Sigmoid colon (tissue), 7 donors: Measurements from ENCODE around the gene SPATA2L. TPM values are rescaled to one million over a fixed set of nuclear protein-coding genes. Genes with fewer than 3 reads are reported as not detected.

Source experiments
- DNase-seq: peaks from one replicate; pipeline ENCODE4 v3.0.0-alpha.2; 2019
- H3K27ac ChIP-seq, 4 donors: fragments of 200-600 bp; sonication (generic); one replicate each; pipeline ENCODE4 v1.5.1; 2016 to 2019; ENCODE audit warnings: mild to moderate bottlenecking in 1 of 4
- H3K27me3 ChIP-seq, 3 donors: fragments of 200-600 bp; sonication (generic); one replicate each; pipeline ENCODE4 v1.5.1; 2019; ENCODE audit warnings: mild to moderate bottlenecking in 1 of 3
- H3K36me3 ChIP-seq, 4 donors: fragments of 200-600 bp; sonication (generic); one replicate each; pipeline ENCODE4 v1.5.1; 2016 to 2019
- H3K4me1 ChIP-seq, 4 donors: fragments of 200-600 bp; sonication (generic); one replicate each; pipeline ENCODE4 v1.5.1; 2017 to 2019
- H3K4me3 ChIP-seq, 4 donors: fragments of 200-600 bp; sonication (generic); one replicate each; pipeline ENCODE4 v1.5.1; 2017 to 2019; ENCODE audit warnings: mild to moderate bottlenecking in 2 of 4, moderate library complexity in 1 of 4
- H3K9me3 ChIP-seq, 4 donors: fragments of 200-600 bp in 3 of 4; sonication (generic) in 3 of 4; one replicate each; pipeline versions ENCODE4 v1.5.1 to v1.6.1; 2013 to 2019
- CTCF ChIP-seq, 4 experiments: fragments of 450-650 bp in 3 of 4; fragments of 200-600 bp in 1 of 4; IDR thresholded peaks; one replicate each; pipeline ENCODE4 v1.5.1; 2016 to 2019; ENCODE audit warnings: antibody characterized with exemption in 4 of 4, mild to moderate bottlenecking in 3 of 4, moderate library complexity in 2 of 4
- EP300 ChIP-seq, 4 donors: sonication (generic); formaldehyde crosslinking; IDR thresholded peaks; one replicate each; pipeline ENCODE4 v1.6.1; 2017; ENCODE audit warnings: antibody characterized with exemption in 4 of 4
- POLR2A ChIP-seq, 2 donors: fragments of 450-650 bp; IDR thresholded peaks; one replicate each; pipeline ENCODE4 v1.6.1; 2016; ENCODE audit warnings: antibody characterized with exemption in 2 of 2, mild to moderate bottlenecking in 2 of 2, moderate library complexity in 2 of 2
- POLR2AphosphoS5 ChIP-seq, 4 donors: sonication (generic); formaldehyde crosslinking; IDR thresholded peaks; one replicate each; pipeline ENCODE4 v1.6.1; 2017; ENCODE audit warnings: antibody characterized with exemption in 4 of 4
- WGBS, 2 donors: extraction: QIAGEN DNeasy Blood & Tissue Kit; methylation state at CpG; one replicate each; pipeline ENCODE4 v1.1.7; 2013; 5-methylcytosine and 5-hydroxymethylcytosine counted together
- intact Hi-C: fragments of 100-400 bp; cut with DNase I; formaldehyde crosslinking; loops from one replicate; pipeline ENCODE4 v1.15.1; 2023
- polyA plus RNA-seq, 3 donors: library from polyadenylated mRNA; stranded (reverse); fragments of 200-250 nt; gene quantifications; one replicate each; pipeline ENCODE4 v1.2.3, GENCODE V29; 2013
- total RNA-seq, 4 donors: library from RNA; depleted of rRNA; stranded (reverse); fragments of >200 nt; gene quantifications; one replicate each; pipeline ENCODE4 v1.1.0, GENCODE V29; 2016
- donor health status: healthy with polysubstance abuse.
- donor health status: Bipolar disorder and iron deficiency.
- donor health status: healthy.

Gene SPATA2L
- total and polyA plus RNA-seq, 7 donors, result 3.5 to 17.6 (median 11.3) TPM

- H3K9me3 ChIP-seq, result no peaks in the 10 kb centered on the region
- no peak overlapping the region for H3K4me3 ChIP-seq
- no peak for DNase-seq
- H3K36me3 ChIP-seq, result peaks cover 44 to 97% (median 67%) of the 10 kb centered on the region in 4 donors
- H3K27me3 ChIP-seq, result no peaks in the 10 kb centered on the region
- intact Hi-C loops, result no loop called here
- WGBS, 2 donors, result 85 to 87% methylated on average over 22 of the region's 22 CpGs
- H3K4me1 ChIP-seq, result no peaks in the 10 kb centered on the region
- H3K27ac ChIP-seq, result no peak overlapping the region
- TF ChIP-seq POLR2AphosphoS5 (IDR thresholded peaks at IDR 0.05) (no peak), CTCF (IDR thresholded peaks at IDR 0.05) (no peak)
Observed at GRCh38 chr16:89730610-89731234, 29.2 kb upstream of the SPATA2L start.

- WGBS, 2 donors, result 80 to 92% methylated on average over 14 of the region's 14 CpGs
- Histone ChIP-seq H3K27me3 (no peaks in the 10 kb centered on the region), H3K27ac (no peak overlapping the region), H3K9me3 (no peaks in the 10 kb centered on the region), H3K4me3 (no peak overlapping the region), H3K36me3 (peaks cover 40 to 96% (median 61%) of the 10 kb centered on the region in 4 donors), H3K4me1 (no peaks in the 10 kb centered on the region)
- DNase-seq, result no peak
- TF ChIP-seq POLR2AphosphoS5 (IDR thresholded peaks at IDR 0.05) (no peak), CTCF (IDR thresholded peaks at IDR 0.05) (no peak), POLR2A (IDR thresholded peaks at IDR 0.05) (no peak), EP300 (IDR thresholded peaks at IDR 0.05) (no peak)
- intact Hi-C loops, result no loop called here
Observed at GRCh38 chr16:89729863-89730593, 28.5 kb upstream of the SPATA2L start.

- 93 to 94% methylated on average over 18 of the region's 18 CpGs for WGBS, 2 donors
- Histone ChIP-seq H3K4me1 (peaks cover 0 to 1% (median under 1%) of the 10 kb centered on the region in 4 donors), H3K27me3 (no peaks in the 10 kb centered on the region), H3K36me3 (peaks cover 32 to 96% (median 57%) of the 10 kb centered on the region in 4 donors), H3K9me3 (no peaks in the 10 kb centered on the region), H3K27ac (no peak overlapping the region), H3K4me3 (no peak overlapping the region)
- DNase-seq, result no peak
- intact Hi-C loops, result no loop called here
- TF ChIP-seq POLR2A (IDR thresholded peaks at IDR 0.05) (no peak), POLR2AphosphoS5 (IDR thresholded peaks at IDR 0.05) (no peak), EP300 (IDR thresholded peaks at IDR 0.05) (no peak)
Observed at GRCh38 chr16:89729293-89729692, 27.8 kb upstream of the SPATA2L start.

- Histone ChIP-seq H3K27ac (no peak overlapping the region), H3K4me1 (peaks cover 0 to 19% (median 17%) of the 10 kb centered on the region in 4 donors), H3K27me3 (no peaks in the 10 kb centered on the region), H3K36me3 (peaks cover 29 to 93% (median 51%) of the 10 kb centered on the region in 4 donors), H3K9me3 (no peaks in the 10 kb centered on the region), H3K4me3 (no peak overlapping the region)
- 88 to 90% methylated on average over 17 of the region's 17 CpGs for WGBS, 2 donors
- no peak for DNase-seq
- intact Hi-C loops, result no loop called here
- no peak for TF ChIP-seq CTCF (IDR thresholded peaks at IDR 0.05)
Observed at GRCh38 chr16:89727406-89728120, 26.1 kb upstream of the SPATA2L start.
